Measurements from ENCODE around the gene P2RY2. TPM values are rescaled to one million over a fixed set of nuclear protein-coding genes. Genes with fewer than 3 reads are reported as not detected.

The P2RY2 gene
- total RNA-seq, 1 experiment from 2014 or later: 1.2 TPM

GRCh38 chr11:73233692-73234470, 15.8 kb downstream of the P2RY2 start:
- H3K27me3 Mint-ChIP-seq (ENCODE audit: low read depth): no peaks in the 10 kb centered on the region
- DNase-seq (ENCODE audit: low spot score): peak; percentile 2
- CTCF ChIA-PET: interaction anchor here (1.1 to 6.1 kb wide), 5 partner anchors 9 to 64 kb away, joined by 3 to 129 read pairs (median 5); no protein-coding TSS in a partner anchor
- no peaks in the 10 kb centered on the region for H3K36me3 Mint-ChIP-seq
- no peak overlapping the region for H3K27ac Mint-ChIP-seq
- POLR2A ChIA-PET: no interaction called here
- peaks cover 11% of the 10 kb centered on the region for H3K4me1 Mint-ChIP-seq
- no peak for TF ChIP-seq ZNF671 (CRISPR knock-in tag; IDR thresholded peaks at IDR 0.05)
- TF ChIP-seq OVOL2 (CRISPR knock-in tag; IDR thresholded peaks at IDR 0.05; ENCODE audit: borderline replicate concordance): no peak
- TF ChIP-seq STAT6 (CRISPR knock-in tag; conservative IDR thresholded peaks at IDR 0.05; ENCODE audit: low read depth): no peak
- TF ChIP-seq E2F4 (CRISPR knock-in tag; IDR thresholded peaks at IDR 0.05; ENCODE audit: borderline replicate concordance, low read depth): no peak
- no peak for TF ChIP-seq CREM (CRISPR knock-in tag; IDR thresholded peaks at IDR 0.05)
- TF ChIP-seq SOX15 (CRISPR knock-in tag; IDR thresholded peaks at IDR 0.05): no peak
- no peak for TF ChIP-seq NR3C1 (CRISPR knock-in tag; conservative IDR thresholded peaks at IDR 0.05; ENCODE audit: low read depth)
- no peak for TF ChIP-seq GRHL2 (CRISPR knock-in tag; IDR thresholded peaks at IDR 0.05; ENCODE audit: insufficient replicate concordance, severe bottlenecking)
- TF ChIP-seq ETV6 (CRISPR knock-in tag; IDR thresholded peaks at IDR 0.05): no peak
- no peak for TF ChIP-seq SP1 (CRISPR knock-in tag; conservative IDR thresholded peaks at IDR 0.05)
- TF ChIP-seq ZBTB43 (CRISPR knock-in tag; IDR thresholded peaks at IDR 0.05): no peak
- TF ChIP-seq PRRX2 (CRISPR knock-in tag; IDR thresholded peaks at IDR 0.05): no peak
- TF ChIP-seq TP53 (CRISPR knock-in tag; IDR thresholded peaks at IDR 0.05): no peak
- no peaks in the 10 kb centered on the region for H3K9me3 Mint-ChIP-seq
- ATAC-seq: no peak
- no peak overlapping the region for H3K4me3 Mint-ChIP-seq

- POLR2A ChIA-PET: no interaction called here
- TF ChIP-seq NR3C1 (CRISPR knock-in tag; conservative IDR thresholded peaks at IDR 0.05; ENCODE audit: low read depth): no peak
- no peak for TF ChIP-seq NR1H2 (CRISPR knock-in tag; IDR thresholded peaks at IDR 0.05)
- TF ChIP-seq FOXP1 (CRISPR knock-in tag; IDR thresholded peaks at IDR 0.05; ENCODE audit: borderline replicate concordance): no peak
- TF ChIP-seq SP1 (CRISPR knock-in tag; conservative IDR thresholded peaks at IDR 0.05): no peak
- TF ChIP-seq ERG (CRISPR knock-in tag; IDR thresholded peaks at IDR 0.05): no peak
- no peak for TF ChIP-seq FOXP4 (CRISPR knock-in tag; IDR thresholded peaks at IDR 0.05)
- TF ChIP-seq NFYB (CRISPR knock-in tag; conservative IDR thresholded peaks at IDR 0.05; ENCODE audit: low read depth): no peak
- no peak for TF ChIP-seq TCF7 (CRISPR knock-in tag; IDR thresholded peaks at IDR 0.05; ENCODE audit: low read depth)
- TF ChIP-seq MLX (CRISPR knock-in tag; IDR thresholded peaks at IDR 0.05): no peak
- no peak for TF ChIP-seq ZNF423 (CRISPR knock-in tag; IDR thresholded peaks at IDR 0.05)
- TF ChIP-seq OVOL2 (CRISPR knock-in tag; IDR thresholded peaks at IDR 0.05; ENCODE audit: borderline replicate concordance): no peak
- DNase-seq (ENCODE audit: low spot score): no peak
- CTCF ChIA-PET: interaction anchor here (0.6 to 6.1 kb wide), 5 partner anchors 8 to 73 kb away, joined by 4 to 129 read pairs (median 20); no protein-coding TSS in a partner anchor
- no peak for ATAC-seq
- no peaks in the 10 kb centered on the region for H3K9me3 Mint-ChIP-seq
- no peaks in the 10 kb centered on the region for H3K36me3 Mint-ChIP-seq
- H3K4me3 Mint-ChIP-seq: no peak overlapping the region
- H3K27me3 Mint-ChIP-seq (ENCODE audit: low read depth): no peaks in the 10 kb centered on the region
- H3K27ac Mint-ChIP-seq: no peak overlapping the region
- peaks cover 4% of the 10 kb centered on the region for H3K4me1 Mint-ChIP-seq
Observed at GRCh38 chr11:73234471-73235181, 16.5 kb downstream of the P2RY2 start.

All from WTC11 (cell line).